HG02610 (cell line): Measurements from ENCODE around the gene SH3RF2.
"Not testable (repeated sequence)": the region's sequence is repeated elsewhere in the genome, so short reads cannot be mapped to it uniquely, and the experiment has no call there.

ENCODE experiments used
- ATAC-seq: cut with Tn5 transposase; IDR thresholded peaks from one replicate; pipeline ENCODE4 v1.9.1; 2021; ENCODE audit warnings: mild to moderate bottlenecking, moderate library complexity; ENCODE audit not compliant: unreplicated experiment

Gene SH3RF2

GRCh38 chr5:146003852-146004251 is 67.5 kb downstream of the SH3RF2 start:
- ATAC-seq: no peak

- peak; percentile 61 for ATAC-seq
These were observed 68.9 kb downstream of the SH3RF2 start for GRCh38 chr5:146005264-146005663.

GRCh38 chr5:146005723-146006122 is 69.3 kb downstream of the SH3RF2 start:
- ATAC-seq: no peak

GRCh38 chr5:146006470-146007190 is 70.3 kb downstream of the SH3RF2 start:
- ATAC-seq: no peak

GRCh38 chr5:146007270-146007669 is 70.9 kb downstream of the SH3RF2 start:
- no peak for ATAC-seq

- no peak for ATAC-seq
These were observed 71.6 kb downstream of the SH3RF2 start for GRCh38 chr5:146007989-146008388.

- no peak for ATAC-seq
These were observed 72.6 kb downstream of the SH3RF2 start for GRCh38 chr5:146009020-146009419.

GRCh38 chr5:146010447-146010846 is 74.1 kb downstream of the SH3RF2 start:
- not testable (repeated sequence) for ATAC-seq

- ATAC-seq: no peak
These were observed 77.4 kb downstream of the SH3RF2 start for GRCh38 chr5:146013761-146014160.

- no peak for ATAC-seq
These were observed 78.6 kb downstream of the SH3RF2 start for GRCh38 chr5:146015001-146015400.

- no peak for ATAC-seq
These were observed 80.5 kb downstream of the SH3RF2 start for GRCh38 chr5:146016764-146017484.

GRCh38 chr5:146018514-146019375 is 82.4 kb downstream of the SH3RF2 start:
- no peak for ATAC-seq

- no peak for ATAC-seq
These were observed 83.7 kb downstream of the SH3RF2 start for GRCh38 chr5:146020100-146020499.

GRCh38 chr5:146024034-146024433 is 87.7 kb downstream of the SH3RF2 start:
- ATAC-seq: no peak

GRCh38 chr5:146025114-146025680 is 88.8 kb downstream of the SH3RF2 start:
- ATAC-seq: no peak

GRCh38 chr5:146025681-146026080 is 89.3 kb downstream of the SH3RF2 start:
- ATAC-seq: no peak

GRCh38 chr5:146026307-146027010 is 90.1 kb downstream of the SH3RF2 start:
- ATAC-seq: no peak

GRCh38 chr5:146027751-146028150 is 91.4 kb downstream of the SH3RF2 start:
- ATAC-seq: no peak

GRCh38 chr5:146032911-146033310 is 96.5 kb downstream of the SH3RF2 start:
- no peak for ATAC-seq

GRCh38 chr5:146034127-146034526 is 97.7 kb downstream of the SH3RF2 start:
- no peak for ATAC-seq
